Activated naive CD8-positive, alpha-beta T cell treated with anti-CD3 and anti-CD28 coated beads for 36 hours (primary cell): Measurements from ENCODE around the gene MINDY2. TPM values are rescaled to one million over a fixed set of nuclear protein-coding genes. Genes with fewer than 3 reads are reported as not detected.

Experiments
- total RNA-seq, 2 experiments: library from RNA; stranded (reverse); gene quantifications; one replicate each; pipeline ENCODE4 v1.2.3, GENCODE V29; 2021

The MINDY2 gene
- total RNA-seq, 2 experiments from 2014 or later: 9.2 to 9.8 TPM

Other genes with a start within 250 kb of the MINDY2 start
- gene ADAM10, start 21.6 kb upstream of the MINDY2 start, total RNA-seq: 10 to 100 TPM; 89.3 to 91.8 TPM
- gene SLTM, start 162.4 kb downstream of the MINDY2 start, total RNA-seq: 100 to 1,000 TPM in 1 of 2 experiments, 10 to 100 TPM in 1; 93.1 to 103 TPM
- gene RNF111, start 216.4 kb downstream of the MINDY2 start, total RNA-seq: 10 to 100 TPM; 19.9 to 23.1 TPM